Endodermal cell (in vitro differentiated cells): Measurements from ENCODE around the gene COL9A3. TPM values are rescaled to one million over a fixed set of nuclear protein-coding genes. Genes with fewer than 3 reads are reported as not detected.
A peak's percentile ranks its signal among the peaks of the same experiment; 100 is the strongest.

ENCODE experiments used
- DNase-seq: peaks from one replicate; pipeline ENCODE4 v3.0.0-alpha.2; 2017
- H3K27ac ChIP-seq: 2 replicates; pipeline ENCODE4 v1.5.1; 2013; ENCODE audit warnings: mild to moderate bottlenecking, low read depth, low read length, moderate library complexity
- H3K27me3 ChIP-seq: 2 replicates; pipeline ENCODE4 v1.6.1; 2013; ENCODE audit warnings: mild to moderate bottlenecking, low read length, moderate library complexity; ENCODE audit not compliant: insufficient read depth, control insufficient read depth, poor library complexity, severe bottlenecking
- H3K36me3 ChIP-seq: 2 replicates; pipeline ENCODE4 v1.7.0; 2013; ENCODE audit warnings: mild to moderate bottlenecking, low read length, moderate library complexity; ENCODE audit not compliant: control insufficient read depth, insufficient read depth
- H3K4me1 ChIP-seq: one replicate; pipeline ENCODE4 v1.7.0; 2013; ENCODE audit warnings: low read length; ENCODE audit not compliant: control insufficient read depth, insufficient read depth
- H3K4me3 ChIP-seq: 2 replicates; pipeline ENCODE4 v1.5.1; 2013; ENCODE audit warnings: mild to moderate bottlenecking, low read length, moderate library complexity
- H3K9ac ChIP-seq: 2 replicates; pipeline ENCODE4 v1.6.1; 2013; ENCODE audit warnings: mild to moderate bottlenecking, low read length, moderate library complexity; ENCODE audit not compliant: poor library complexity, severe bottlenecking; ENCODE audit errors: extremely low read depth
- H3K9me3 ChIP-seq: 2 replicates; pipeline ENCODE4 v1.6.1; 2013; ENCODE audit warnings: mild to moderate bottlenecking, low read length, moderate library complexity; ENCODE audit not compliant: control insufficient read depth
- H3K27ac Mint-ChIP-seq: 2 replicates; pipeline ENCODE4 v1.8.0; 2020; ENCODE audit warnings: mixed read lengths
- H3K27me3 Mint-ChIP-seq: 2 replicates; pipeline ENCODE4 v1.8.0; 2021; ENCODE audit warnings: mild to moderate bottlenecking, mixed read lengths; ENCODE audit not compliant: insufficient read depth
- H3K36me3 Mint-ChIP-seq: 2 replicates; pipeline ENCODE4 v1.8.0; 2020; ENCODE audit warnings: low read depth, mixed read lengths
- H3K4me1 Mint-ChIP-seq: 2 replicates; pipeline ENCODE4 v1.8.0; 2020; ENCODE audit warnings: mixed read lengths
- H3K4me3 Mint-ChIP-seq: 2 replicates; pipeline ENCODE4 v1.8.0; 2020; ENCODE audit warnings: mild to moderate bottlenecking, moderate library complexity, mixed read lengths
- H3K9me3 Mint-ChIP-seq: 2 replicates; pipeline ENCODE4 v1.8.0; 2020; ENCODE audit warnings: mild to moderate bottlenecking, mixed read lengths
- WGBS, 2 experiments: methylation state at CpG; one replicate each; pipeline versions ENCODE4 v1.1.5 to v1.1.7; 2013; ENCODE audit warnings: missing lambda C conversion rate in 2 of 2, mixed read lengths in 1 of 2; ENCODE audit not compliant: insufficient coverage in 1 of 2, insufficient read length in 1 of 2; 5-methylcytosine and 5-hydroxymethylcytosine counted together
- total RNA-seq, 2 donors: library from RNA; stranded (reverse); fragmentation: NEBNext Ultra II Directional in 1 of 2; extraction: Animal tissue kit (Norgen Biotek cat#: 25700) in 1 of 2; gene quantifications; 2 replicates in 1 of 2; 3 replicates in 1 of 2; pipeline ENCODE4 v1.2.1, GENCODE V29; 2021
- TF ChIP-seq, protein P1 (sequence below): fragments of 200-600 bp; sonication (generic); conservative IDR thresholded peaks from 2 replicates; pipeline ENCODE4 v1.5.0; 2021; ENCODE audit warnings: antibody characterized with exemption, mild to moderate bottlenecking

COL9A3 gene
- total RNA-seq, 2 donors from 2014 or later = 48.9 to 133 TPM

DNA sequence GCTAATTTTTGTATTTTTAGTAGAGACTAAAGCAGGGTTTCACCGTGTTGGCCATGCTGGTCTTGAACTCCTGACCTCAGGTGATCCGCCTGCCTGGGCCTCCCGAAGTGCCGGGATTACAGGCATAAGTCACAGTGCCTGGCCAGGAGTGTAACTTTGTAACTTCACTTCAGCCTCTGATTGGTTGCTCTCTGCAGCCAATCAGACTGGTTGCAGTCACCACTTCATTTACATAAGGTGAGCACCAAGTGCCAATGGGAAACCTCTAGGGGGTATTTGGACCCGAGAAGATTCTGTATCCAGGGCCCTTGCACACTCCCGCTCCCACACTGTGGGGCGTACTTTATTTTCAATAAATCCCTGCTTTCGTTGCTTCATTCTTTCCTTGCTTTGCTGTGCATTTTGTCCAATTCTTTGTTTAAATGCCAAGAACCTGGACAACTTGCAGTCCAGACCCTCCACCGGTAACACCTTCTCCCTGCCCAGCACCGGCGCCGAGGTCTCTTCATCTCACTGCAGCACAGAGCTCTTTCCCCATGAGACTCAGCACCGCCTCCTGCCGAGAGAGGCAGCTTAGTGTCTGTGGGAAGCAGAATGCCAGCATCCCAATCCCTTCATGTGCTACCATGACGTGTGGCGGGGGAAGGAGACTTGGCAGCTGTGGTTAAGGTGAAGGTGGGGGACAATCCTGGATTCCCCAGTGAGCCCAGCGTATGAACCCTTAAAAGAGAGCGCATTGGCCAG, 34.5 kb upstream of the COL9A3 start:
- no peaks in the 10 kb centered on the region for H3K4me1 ChIP-seq
- TF ChIP-seq, protein P1, sequence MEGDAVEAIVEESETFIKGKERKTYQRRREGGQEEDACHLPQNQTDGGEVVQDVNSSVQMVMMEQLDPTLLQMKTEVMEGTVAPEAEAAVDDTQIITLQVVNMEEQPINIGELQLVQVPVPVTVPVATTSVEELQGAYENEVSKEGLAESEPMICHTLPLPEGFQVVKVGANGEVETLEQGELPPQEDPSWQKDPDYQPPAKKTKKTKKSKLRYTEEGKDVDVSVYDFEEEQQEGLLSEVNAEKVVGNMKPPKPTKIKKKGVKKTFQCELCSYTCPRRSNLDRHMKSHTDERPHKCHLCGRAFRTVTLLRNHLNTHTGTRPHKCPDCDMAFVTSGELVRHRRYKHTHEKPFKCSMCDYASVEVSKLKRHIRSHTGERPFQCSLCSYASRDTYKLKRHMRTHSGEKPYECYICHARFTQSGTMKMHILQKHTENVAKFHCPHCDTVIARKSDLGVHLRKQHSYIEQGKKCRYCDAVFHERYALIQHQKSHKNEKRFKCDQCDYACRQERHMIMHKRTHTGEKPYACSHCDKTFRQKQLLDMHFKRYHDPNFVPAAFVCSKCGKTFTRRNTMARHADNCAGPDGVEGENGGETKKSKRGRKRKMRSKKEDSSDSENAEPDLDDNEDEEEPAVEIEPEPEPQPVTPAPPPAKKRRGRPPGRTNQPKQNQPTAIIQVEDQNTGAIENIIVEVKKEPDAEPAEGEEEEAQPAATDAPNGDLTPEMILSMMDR = peak; percentile 23
- H3K9ac ChIP-seq = no peak overlapping the region
- no peaks in the 10 kb centered on the region for H3K27me3 ChIP-seq
- no peak overlapping the region for H3K27ac ChIP-seq
- Mint-ChIP-seq H3K4me3 (no peak overlapping the region), H3K9me3 (peaks cover 2% of the 10 kb centered on the region), H3K4me1 (peaks cover 1% of the 10 kb centered on the region), H3K36me3 (no peaks in the 10 kb centered on the region), H3K27me3 (no peaks in the 10 kb centered on the region), H3K27ac (no peak overlapping the region)
- H3K4me3 ChIP-seq = no peak overlapping the region
- H3K36me3 ChIP-seq = no peaks in the 10 kb centered on the region
- H3K9me3 ChIP-seq = no peaks in the 10 kb centered on the region
- peak; percentile 83 for DNase-seq
- 86 to 88% methylated on average over 15 to 18 of the region's 18 CpGs for WGBS, 2 experiments

DNA sequence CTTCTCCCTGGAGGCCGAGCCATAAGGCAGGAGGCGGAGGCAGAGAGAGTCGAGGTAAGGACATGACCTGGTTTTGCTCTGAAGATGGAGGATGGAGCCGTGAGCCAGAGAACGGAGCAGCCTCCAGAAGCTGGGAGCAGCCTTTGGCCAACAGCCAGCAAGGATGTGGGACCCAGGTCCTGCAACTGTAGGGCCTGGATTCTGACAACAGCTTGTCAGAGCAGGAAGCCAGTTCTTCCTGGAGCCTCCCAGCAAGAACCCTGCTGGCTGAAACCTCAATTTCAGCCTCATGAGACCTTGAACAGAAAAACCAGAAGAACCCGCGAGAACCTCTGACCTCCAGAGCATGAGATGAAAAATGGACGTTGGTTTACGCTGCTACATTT, 34.0 kb upstream of the COL9A3 start:
- no peaks in the 10 kb centered on the region for H3K27me3 ChIP-seq
- Mint-ChIP-seq H3K4me1 (peaks cover 1% of the 10 kb centered on the region), H3K9me3 (peaks cover 2% of the 10 kb centered on the region), H3K36me3 (no peaks in the 10 kb centered on the region), H3K27ac (no peak overlapping the region), H3K4me3 (no peak overlapping the region), H3K27me3 (no peaks in the 10 kb centered on the region)
- H3K27ac ChIP-seq = no peak overlapping the region
- H3K9ac ChIP-seq = no peak overlapping the region
- no peaks in the 10 kb centered on the region for H3K4me1 ChIP-seq
- DNase-seq = no peak
- H3K9me3 ChIP-seq = no peaks in the 10 kb centered on the region
- H3K4me3 ChIP-seq = no peak overlapping the region
- H3K36me3 ChIP-seq = no peaks in the 10 kb centered on the region
- TF ChIP-seq, protein P1 = no peak
- WGBS, 2 experiments = 92% methylated on average over 9 of the region's 9 CpGs

DNA sequence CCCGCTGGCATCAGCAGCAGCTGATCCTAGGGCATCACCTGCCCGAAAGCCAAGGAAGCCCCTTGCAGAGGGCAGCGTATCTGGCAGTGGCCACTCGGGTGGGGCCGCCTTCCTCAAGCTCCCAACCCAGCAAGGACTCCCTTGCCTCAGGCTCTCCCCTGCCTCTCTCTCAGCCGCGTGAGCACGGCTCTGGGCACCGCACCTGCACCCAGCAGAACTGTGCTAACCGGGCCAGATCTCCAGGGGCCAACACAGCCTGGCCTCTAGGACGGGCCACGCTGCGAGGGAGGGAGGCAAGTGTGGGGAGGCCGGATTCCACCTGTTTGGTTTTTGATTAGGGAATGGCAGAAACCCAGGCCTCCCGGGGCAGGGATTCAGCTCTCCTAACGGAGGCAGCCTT, 32.4 kb upstream of the COL9A3 start:
- TF ChIP-seq, protein P1 = no peak
- Histone ChIP-seq H3K4me1 (no peaks in the 10 kb centered on the region), H3K9ac (no peak overlapping the region), H3K9me3 (no peaks in the 10 kb centered on the region), H3K36me3 (no peaks in the 10 kb centered on the region), H3K27ac (no peak overlapping the region), H3K27me3 (no peaks in the 10 kb centered on the region), H3K4me3 (no peak overlapping the region)
- 87 to 90% methylated on average over 6 to 16 of the region's 16 CpGs for WGBS, 2 experiments
- no peak for DNase-seq
- no peak overlapping the region for H3K27ac Mint-ChIP-seq
- H3K4me1 Mint-ChIP-seq = peaks cover 1% of the 10 kb centered on the region
- peaks cover 2% of the 10 kb centered on the region for H3K27me3 Mint-ChIP-seq
- H3K9me3 Mint-ChIP-seq = no peaks in the 10 kb centered on the region
- no peaks in the 10 kb centered on the region for H3K36me3 Mint-ChIP-seq
- no peak overlapping the region for H3K4me3 Mint-ChIP-seq
